Cardiac muscle cell (in vitro differentiated cells and primary cell): ENCODE data around the gene OSGEP. TPM values are rescaled to one million over a fixed set of nuclear protein-coding genes. Genes with fewer than 3 reads are reported as not detected.

Experiments used
- DNase-seq, 2 donors: peaks; one replicate each; pipeline versions ENCODE4 v3.0.0 to v3.0.0-alpha.2; 2010 to 2017; ENCODE audit warnings: low read depth in 1 of 2, low spot score in 1 of 2
- H3K27ac ChIP-seq: fragments of 200-600 bp; sonication (generic); 2 replicates; pipeline ENCODE4 v1.5.1; 2016
- H3K27me3 ChIP-seq: fragments of 200-600 bp; sonication (generic); 2 replicates; pipeline ENCODE4 v1.6.0; 2016; ENCODE audit warnings: control low read depth
- H3K36me3 ChIP-seq: fragments of 200-600 bp; sonication (generic); 2 replicates; pipeline ENCODE4 v1.5.1; 2016; ENCODE audit warnings: control low read depth
- H3K4me1 ChIP-seq: fragments of 200-600 bp; sonication (generic); 2 replicates; pipeline ENCODE4 v1.8.1; 2017; ENCODE audit warnings: low read depth, mild to moderate bottlenecking, mixed run types
- H3K4me3 ChIP-seq: fragments of 200-600 bp; sonication (generic); 2 replicates; pipeline ENCODE4 v1.5.1; 2016; ENCODE audit warnings: mild to moderate bottlenecking
- H3K9me3 ChIP-seq: fragments of 200-600 bp; sonication (generic); 2 replicates; pipeline ENCODE4 v1.5.1; 2017; ENCODE audit warnings: low read depth, mild to moderate bottlenecking, control low read depth
- CTCF ChIP-seq: IDR thresholded peaks from 2 replicates; pipeline ENCODE4 v1.5.1; 2012; ENCODE audit warnings: low read depth, mild to moderate bottlenecking, low read length
- polyA plus RNA-seq: library from polyadenylated mRNA; unstranded; fragments of >200 nt; fragmentation: Nextera tagmentation; extraction: Ambion mirVana; gene quantifications from 2 replicates; pipeline ENCODE4 v1.2.1, GENCODE V29; 2016
- total RNA-seq: library from RNA; depleted of rRNA; stranded (reverse); fragments of >200 nt; gene quantifications from 2 replicates; pipeline ENCODE4 v1.2.3, GENCODE V29; 2016

Gene OSGEP
- total and polyA plus RNA-seq, 2 experiments from 2014 or later: 47.9 to 51.7 TPM

- no peaks in the 10 kb centered on the region for H3K4me1 ChIP-seq
- H3K9me3 ChIP-seq: no peaks in the 10 kb centered on the region
- DNase-seq: no peak
- H3K27me3 ChIP-seq: no peaks in the 10 kb centered on the region
- H3K36me3 ChIP-seq: no peaks in the 10 kb centered on the region
- H3K27ac ChIP-seq: no peak overlapping the region
- TF ChIP-seq CTCF: no peak
- no peak overlapping the region for H3K4me3 ChIP-seq
These were observed 44.0 kb upstream of the OSGEP start for GRCh38 chr14:20498622-20499021.

GRCh38 chr14:20494935-20495766 lies 40.5 kb upstream of the OSGEP start:
- DNase-seq: peak in 1 of 2 donors; percentile 56
- TF ChIP-seq CTCF: no peak
- no peaks in the 10 kb centered on the region for H3K36me3 ChIP-seq
- no peak overlapping the region for H3K27ac ChIP-seq
- no peaks in the 10 kb centered on the region for H3K27me3 ChIP-seq
- no peak overlapping the region for H3K4me3 ChIP-seq
- no peaks in the 10 kb centered on the region for H3K4me1 ChIP-seq
- H3K9me3 ChIP-seq: no peaks in the 10 kb centered on the region

GRCh38 chr14:20493634-20494033 lies 39.0 kb upstream of the OSGEP start:
- Histone ChIP-seq H3K9me3 (no peaks in the 10 kb centered on the region), H3K4me1 (no peaks in the 10 kb centered on the region), H3K4me3 (no peak overlapping the region), H3K36me3 (no peaks in the 10 kb centered on the region), H3K27ac (no peak overlapping the region), H3K27me3 (no peaks in the 10 kb centered on the region)
- no peak for DNase-seq
- TF ChIP-seq CTCF: no peak

- Histone ChIP-seq H3K4me1 (no peaks in the 10 kb centered on the region), H3K27me3 (no peaks in the 10 kb centered on the region), H3K27ac (no peak overlapping the region), H3K4me3 (no peak overlapping the region), H3K9me3 (no peaks in the 10 kb centered on the region), H3K36me3 (no peaks in the 10 kb centered on the region)
- no peak for DNase-seq
- TF ChIP-seq CTCF: no peak
These were observed 37.9 kb upstream of the OSGEP start for GRCh38 chr14:20492486-20492885.

GRCh38 chr14:20490563-20490962 lies 36.0 kb upstream of the OSGEP start:
- DNase-seq: no peak
- no peaks in the 10 kb centered on the region for H3K27me3 ChIP-seq
- H3K27ac ChIP-seq: no peak overlapping the region
- no peaks in the 10 kb centered on the region for H3K4me1 ChIP-seq
- no peaks in the 10 kb centered on the region for H3K9me3 ChIP-seq
- no peak overlapping the region for H3K4me3 ChIP-seq
- TF ChIP-seq CTCF: no peak
- H3K36me3 ChIP-seq: no peaks in the 10 kb centered on the region
